AG09309 (cell line): ENCODE data around the gene EVX2.

Experiments
- DNase-seq: peaks from one replicate; pipeline ENCODE4 v3.0.0-alpha.2; 2010; ENCODE audit warnings: low read depth
- H3K4me3 ChIP-seq: 2 replicates; pipeline ENCODE4 v1.5.1; 2011; ENCODE audit warnings: mild to moderate bottlenecking, low read depth, low read length, moderate library complexity; ENCODE audit not compliant: control insufficient read depth
- TF ChIP-seq, protein P1 (sequence below): IDR thresholded peaks from 2 replicates; pipeline ENCODE4 v1.5.1; 2011; ENCODE audit warnings: mild to moderate bottlenecking, low read depth, low read length, inconsistent platforms; ENCODE audit not compliant: insufficient read depth, control insufficient read depth; ENCODE audit errors: missing control alignments

Gene EVX2

DNA sequence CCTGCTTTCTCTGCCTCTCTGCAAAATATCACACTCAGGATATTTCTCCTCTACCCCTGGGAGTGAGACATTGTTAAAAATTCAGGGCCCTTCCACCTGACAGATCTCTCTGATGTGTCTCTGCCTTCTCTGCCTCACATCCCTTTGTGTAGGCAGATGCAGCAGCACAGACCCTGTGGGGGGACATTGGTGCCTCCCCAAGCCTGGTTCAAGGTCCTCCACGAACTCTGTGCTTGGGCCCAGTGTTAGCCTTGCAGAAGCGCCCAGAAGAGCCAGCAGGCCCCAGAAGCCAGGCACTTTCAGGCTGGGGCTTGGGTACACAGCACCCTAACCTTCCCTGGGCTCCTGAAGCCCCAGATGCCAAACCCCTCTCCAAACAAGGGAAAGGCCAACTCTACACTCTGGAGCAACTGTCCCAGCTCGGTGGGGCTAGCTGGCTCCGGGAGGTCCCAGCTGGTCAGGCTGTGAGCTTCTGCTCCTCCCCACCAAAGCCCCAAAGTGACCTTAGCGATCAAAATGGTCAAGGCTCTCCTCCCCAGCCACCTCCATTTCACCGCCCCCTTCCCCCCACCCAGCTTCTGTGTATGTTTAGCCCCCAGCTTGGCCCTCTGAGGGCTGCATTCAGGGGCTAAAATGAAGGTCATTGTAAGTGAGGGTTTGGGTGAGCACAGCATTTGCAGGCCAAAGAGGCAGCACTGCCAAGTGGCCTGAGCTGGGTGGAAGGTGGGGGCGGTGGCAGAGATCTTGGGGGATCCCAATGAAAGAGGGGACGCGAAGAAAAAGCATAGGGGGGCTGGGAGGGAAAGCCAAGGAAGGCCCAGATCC is 41.4 kb upstream of the EVX2 start:
- H3K4me3 ChIP-seq, result no peak overlapping the region
- TF ChIP-seq, protein P1, sequence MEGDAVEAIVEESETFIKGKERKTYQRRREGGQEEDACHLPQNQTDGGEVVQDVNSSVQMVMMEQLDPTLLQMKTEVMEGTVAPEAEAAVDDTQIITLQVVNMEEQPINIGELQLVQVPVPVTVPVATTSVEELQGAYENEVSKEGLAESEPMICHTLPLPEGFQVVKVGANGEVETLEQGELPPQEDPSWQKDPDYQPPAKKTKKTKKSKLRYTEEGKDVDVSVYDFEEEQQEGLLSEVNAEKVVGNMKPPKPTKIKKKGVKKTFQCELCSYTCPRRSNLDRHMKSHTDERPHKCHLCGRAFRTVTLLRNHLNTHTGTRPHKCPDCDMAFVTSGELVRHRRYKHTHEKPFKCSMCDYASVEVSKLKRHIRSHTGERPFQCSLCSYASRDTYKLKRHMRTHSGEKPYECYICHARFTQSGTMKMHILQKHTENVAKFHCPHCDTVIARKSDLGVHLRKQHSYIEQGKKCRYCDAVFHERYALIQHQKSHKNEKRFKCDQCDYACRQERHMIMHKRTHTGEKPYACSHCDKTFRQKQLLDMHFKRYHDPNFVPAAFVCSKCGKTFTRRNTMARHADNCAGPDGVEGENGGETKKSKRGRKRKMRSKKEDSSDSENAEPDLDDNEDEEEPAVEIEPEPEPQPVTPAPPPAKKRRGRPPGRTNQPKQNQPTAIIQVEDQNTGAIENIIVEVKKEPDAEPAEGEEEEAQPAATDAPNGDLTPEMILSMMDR, result no peak
- no peak for DNase-seq

DNA sequence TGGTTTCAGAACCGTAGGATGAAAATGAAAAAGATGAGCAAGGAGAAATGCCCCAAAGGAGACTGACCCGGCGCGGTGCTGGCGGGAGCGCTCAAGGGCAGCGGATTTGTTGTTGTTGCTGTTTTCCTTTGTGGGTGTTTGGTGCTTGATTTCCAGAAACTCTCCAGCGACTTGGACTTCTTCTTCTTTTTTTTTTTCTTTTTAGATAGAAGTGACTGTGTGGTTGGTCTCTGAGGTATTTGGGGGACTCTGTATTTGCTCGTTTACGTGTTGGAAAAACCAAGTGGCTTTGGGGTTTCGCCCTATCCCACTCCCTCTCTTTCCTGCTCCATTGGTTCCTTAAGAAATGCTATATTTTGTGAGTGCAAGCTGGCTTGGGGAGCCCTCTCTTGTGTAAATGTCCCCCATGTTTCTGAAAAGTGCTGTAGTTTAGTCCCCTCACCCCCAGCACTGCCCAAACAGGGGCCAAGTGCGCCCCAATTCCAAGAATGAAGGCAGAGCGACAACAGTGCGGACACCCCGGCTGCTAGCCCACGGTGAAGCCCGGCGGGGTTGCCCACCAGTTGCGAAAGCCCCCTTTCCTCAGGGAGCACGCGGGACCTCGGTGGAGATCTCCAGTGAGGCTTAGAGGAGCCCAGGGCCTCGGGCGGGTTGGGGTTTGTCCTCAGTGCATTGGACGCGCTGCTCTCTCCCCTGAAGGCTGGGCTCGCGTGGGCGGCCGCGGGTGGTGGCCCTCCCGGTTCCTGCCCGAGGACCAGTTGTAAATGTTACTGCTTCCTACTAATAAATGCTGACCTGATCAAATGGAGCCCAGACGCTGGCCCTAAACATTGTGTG is 40.6 kb upstream of the EVX2 start:
- no peak overlapping the region for H3K4me3 ChIP-seq
- DNase-seq, result no peak
- TF ChIP-seq, protein P1, result no peak

DNA sequence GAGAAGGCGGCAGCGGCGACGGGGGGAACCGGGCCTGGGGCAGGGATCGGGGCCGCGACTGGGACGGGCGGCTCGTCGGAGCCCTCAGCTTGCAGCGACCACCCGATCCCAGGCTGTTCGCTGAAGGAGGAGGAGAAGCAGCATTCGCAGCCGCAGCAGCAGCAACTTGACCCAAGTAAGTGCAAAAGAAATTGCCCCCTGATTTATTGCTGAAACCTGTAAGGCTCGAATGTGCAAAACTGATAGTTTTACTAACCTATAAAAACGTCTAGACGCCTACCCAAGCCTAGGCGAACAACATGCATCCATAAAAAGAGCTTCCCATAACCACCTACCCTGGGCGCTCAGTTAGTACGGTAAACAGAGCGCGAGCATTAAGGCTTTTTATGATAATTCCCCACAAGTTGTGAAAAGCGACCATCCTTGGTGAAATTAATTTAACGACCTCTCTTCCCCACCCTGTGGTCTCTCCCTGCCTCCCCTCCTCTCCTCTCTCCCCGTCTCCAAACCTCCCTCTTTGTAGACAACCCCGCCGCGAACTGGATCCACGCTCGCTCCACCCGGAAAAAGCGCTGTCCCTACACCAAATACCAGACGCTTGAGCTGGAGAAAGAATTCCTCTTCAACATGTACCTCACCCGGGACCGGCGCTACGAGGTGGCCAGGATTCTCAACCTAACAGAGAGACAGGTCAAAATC is 39.8 kb upstream of the EVX2 start:
- DNase-seq, result no peak
- no peak overlapping the region for H3K4me3 ChIP-seq
- TF ChIP-seq, protein P1, result no peak

DNA sequence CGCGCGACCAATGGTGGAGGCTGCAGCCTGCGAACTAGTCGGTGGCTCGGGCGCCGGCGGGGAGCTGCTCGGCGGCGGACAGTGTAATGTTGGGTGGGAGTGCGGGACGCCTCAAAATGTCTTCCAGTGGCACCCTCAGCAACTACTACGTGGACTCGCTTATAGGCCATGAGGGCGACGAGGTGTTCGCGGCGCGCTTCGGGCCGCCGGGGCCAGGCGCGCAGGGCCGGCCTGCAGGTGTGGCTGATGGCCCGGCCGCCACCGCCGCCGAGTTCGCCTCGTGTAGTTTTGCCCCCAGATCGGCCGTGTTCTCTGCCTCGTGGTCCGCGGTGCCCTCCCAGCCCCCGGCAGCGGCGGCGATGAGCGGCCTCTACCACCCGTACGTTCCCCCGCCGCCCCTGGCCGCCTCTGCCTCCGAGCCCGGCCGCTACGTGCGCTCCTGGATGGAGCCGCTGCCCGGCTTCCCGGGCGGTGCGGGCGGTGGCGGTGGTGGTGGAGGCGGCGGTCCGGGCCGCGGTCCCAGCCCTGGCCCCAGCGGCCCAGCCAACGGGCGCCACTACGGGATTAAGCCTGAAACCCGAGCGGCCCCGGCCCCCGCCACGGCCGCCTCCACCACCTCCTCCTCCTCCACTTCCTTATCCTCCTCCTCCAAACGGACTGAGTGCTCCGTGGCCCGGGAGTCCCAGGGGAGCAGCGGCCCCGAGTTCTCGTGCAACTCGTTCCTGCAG is 39.1 kb upstream of the EVX2 start, which contains the start of gene HOXD9:
Gene HOXD9 (plus strand): TSS at position 37 of the 728 bp plus-strand sequence. CDS start 50 bp downstream, at position 87.
- H3K4me3 ChIP-seq, result peak within 1 kb of the TSS; percentile 8; the same call in 1 of the 2 replicates
- DNase-seq, result no peak
- TF ChIP-seq, protein P1, result no peak

DNA sequence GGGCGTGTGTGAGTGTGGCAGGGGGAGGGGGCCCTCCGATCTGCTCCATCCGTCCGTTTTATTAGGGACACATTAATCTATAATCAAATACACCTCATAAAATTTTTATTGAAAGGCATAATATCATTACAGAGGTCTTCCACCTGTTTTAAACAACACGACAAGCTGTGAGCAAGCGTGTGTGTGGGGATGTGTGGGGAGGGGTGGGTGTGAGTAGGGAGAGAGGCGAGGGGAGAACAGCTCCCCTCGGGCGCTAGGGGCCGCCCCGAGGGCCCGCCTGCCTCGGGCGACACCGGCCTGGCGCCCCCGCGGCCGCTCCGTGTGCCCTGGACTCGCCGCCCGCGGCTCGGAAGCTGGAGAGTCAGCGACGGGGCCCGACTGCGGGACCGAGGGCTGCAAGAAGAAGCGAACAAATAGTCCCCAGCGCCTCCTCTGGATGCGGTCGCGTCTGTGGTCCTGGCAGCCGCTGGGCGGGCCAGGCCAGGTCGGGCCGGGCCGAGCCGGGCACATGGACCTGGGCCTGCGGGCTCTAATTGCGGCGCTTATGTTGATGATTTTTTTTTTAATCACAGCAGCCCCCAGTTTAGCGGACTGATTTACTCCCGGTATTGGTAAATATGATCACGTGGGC is 38.4 kb upstream of the EVX2 start:
- H3K4me3 ChIP-seq, result peak overlapping the region; percentile 8; the same call in 1 of the 2 replicates
- TF ChIP-seq, protein P1, result no peak
- DNase-seq, result no peak
